Mucosa of descending colon (tissue), 3 donors: ENCODE measurements around the gene ZCCHC13. TPM values are rescaled to one million over a fixed set of nuclear protein-coding genes. Genes with fewer than 3 reads are reported as not detected.
A peak's percentile ranks its signal among the peaks of the same experiment; 100 is the strongest.

Experiments
- ATAC-seq: fragments of 200-7000 bp; cut with Tn5 transposase; one replicate; pipeline ENCODE4 v1.9.1; 2020; ENCODE audit warnings: mild to moderate bottlenecking, moderate library complexity
- DNase-seq, 3 donors: peaks; one replicate each; pipeline ENCODE4 v3.0.0-alpha.2; 2020
- H3K36me3 ChIP-seq: fragments of 200-600 bp; one replicate; pipeline ENCODE4 v1.8.0; 2021; ENCODE audit warnings: low read depth, mild to moderate bottlenecking
- H3K4me1 ChIP-seq: fragments of 200-600 bp; one replicate; pipeline ENCODE4 v1.8.0; 2021; ENCODE audit warnings: low read depth, mild to moderate bottlenecking
- H3K4me3 ChIP-seq: fragments of 200-600 bp; one replicate; pipeline ENCODE4 v1.8.0; 2021; ENCODE audit warnings: mild to moderate bottlenecking
- H3K9me3 ChIP-seq: fragments of 200-600 bp; one replicate; pipeline ENCODE4 v1.8.0; 2021; ENCODE audit warnings: mild to moderate bottlenecking
- intact Hi-C, 2 donors: fragments of 100-400 bp; cut with DNase I in 1 of 2; cut with micrococcal nuclease in 1 of 2; formaldehyde crosslinking; loops; one replicate each; pipeline versions ENCODE4 v1.11.0 to v1.11.1; 2022; cut with DNase I, micrococcal nuclease
- microRNA-seq: library from miRNA; unstranded; fragments of <30 nt; microRNA quantifications from one replicate; pipeline ENCODE4, GENCODE V29; 2019
- total RNA-seq, 3 donors: library from RNA; stranded (reverse); fragmentation: NEBNext Ultra II Directional in 2 of 3; extraction: Animal tissue kit (Norgen Biotek cat#: 25700) in 2 of 3; gene quantifications; one replicate each; pipeline versions ENCODE4 v1.2.1 to v1.2.4, GENCODE V29; 2021 to 2023
- TF ChIP-seq, protein P1 (sequence below): fragments of 200-600 bp; IDR thresholded peaks from one replicate; pipeline ENCODE4 v1.8.0; 2022; ENCODE audit warnings: antibody characterized with exemption, mild to moderate bottlenecking
- donor health status: DM: no; HTN: no; CAD: no; lungs with moderate emphysema.
- donor health status: DM: no; HTN: no; CAD: no.
- donor health status: DM: no; HTN: yes; CAD: no.

The ZCCHC13 gene
- total RNA-seq, 3 donors from 2014 or later = not detected

DNA sequence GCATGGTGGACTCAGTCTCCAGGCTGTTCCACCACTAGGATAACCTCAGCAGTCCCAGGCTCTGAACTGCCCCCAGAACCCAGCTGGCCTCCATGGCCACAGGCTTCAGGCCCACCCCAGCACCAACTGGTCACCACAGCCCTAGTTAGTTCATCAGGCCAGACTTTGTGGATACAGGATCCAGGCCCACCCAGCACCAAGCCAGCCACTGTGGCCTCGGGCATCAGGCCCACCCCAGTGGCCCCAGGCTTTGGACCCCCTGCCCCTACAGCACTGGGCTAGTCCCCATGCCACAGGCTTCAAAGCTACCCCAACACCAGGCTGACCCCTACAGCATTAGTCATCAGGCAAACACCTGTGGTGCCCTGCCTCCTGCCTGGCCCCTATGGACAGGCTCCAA lies 50.0 kb downstream of the ZCCHC13 start:
- Histone ChIP-seq H3K36me3 (no peaks in the 10 kb centered on the region), H3K9me3 (no peaks in the 10 kb centered on the region), H3K4me1 (no peaks in the 10 kb centered on the region), H3K4me3 (no peak overlapping the region)
- ATAC-seq = no peak
- DNase-seq = no peak
- TF ChIP-seq, protein P1, sequence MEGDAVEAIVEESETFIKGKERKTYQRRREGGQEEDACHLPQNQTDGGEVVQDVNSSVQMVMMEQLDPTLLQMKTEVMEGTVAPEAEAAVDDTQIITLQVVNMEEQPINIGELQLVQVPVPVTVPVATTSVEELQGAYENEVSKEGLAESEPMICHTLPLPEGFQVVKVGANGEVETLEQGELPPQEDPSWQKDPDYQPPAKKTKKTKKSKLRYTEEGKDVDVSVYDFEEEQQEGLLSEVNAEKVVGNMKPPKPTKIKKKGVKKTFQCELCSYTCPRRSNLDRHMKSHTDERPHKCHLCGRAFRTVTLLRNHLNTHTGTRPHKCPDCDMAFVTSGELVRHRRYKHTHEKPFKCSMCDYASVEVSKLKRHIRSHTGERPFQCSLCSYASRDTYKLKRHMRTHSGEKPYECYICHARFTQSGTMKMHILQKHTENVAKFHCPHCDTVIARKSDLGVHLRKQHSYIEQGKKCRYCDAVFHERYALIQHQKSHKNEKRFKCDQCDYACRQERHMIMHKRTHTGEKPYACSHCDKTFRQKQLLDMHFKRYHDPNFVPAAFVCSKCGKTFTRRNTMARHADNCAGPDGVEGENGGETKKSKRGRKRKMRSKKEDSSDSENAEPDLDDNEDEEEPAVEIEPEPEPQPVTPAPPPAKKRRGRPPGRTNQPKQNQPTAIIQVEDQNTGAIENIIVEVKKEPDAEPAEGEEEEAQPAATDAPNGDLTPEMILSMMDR = no peak
- intact Hi-C loops = no loop called here

Small RNAs within 50 kb of the gene (microRNA-seq; reads per million reads assigned to microRNA genes)
- 559 reads per million, percentile 79 among the genes with 10 or more reads in this experiment for gene MIR374A
- gene MIR545 = 3.0 reads per million, percentile 14 among the genes with 10 or more reads in this experiment

Other genes with a start within 250 kb of the ZCCHC13 start
- 1 to 10 TPM; 1.3 to 7.9 (median 2.3) TPM for gene SLC16A2, start 117.3 kb downstream of the ZCCHC13 start, total RNA-seq